Astrocyte (in vitro differentiated cells and primary cell): ENCODE measurements around the gene ATP11A.

Experiments used
- EZH2 ChIP-seq: IDR thresholded peaks from 2 replicates; pipeline ENCODE4 v1.6.1; 2012; ENCODE audit warnings: mild to moderate bottlenecking, low read length, inconsistent platforms; ENCODE audit not compliant: insufficient read depth
- TF ChIP-seq, protein P1 (sequence below): IDR thresholded peaks from 2 replicates; pipeline ENCODE4 v1.5.1; 2011; ENCODE audit warnings: low read depth, mild to moderate bottlenecking, inconsistent platforms, low read length, moderate library complexity; ENCODE audit not compliant: insufficient read depth

DNA sequence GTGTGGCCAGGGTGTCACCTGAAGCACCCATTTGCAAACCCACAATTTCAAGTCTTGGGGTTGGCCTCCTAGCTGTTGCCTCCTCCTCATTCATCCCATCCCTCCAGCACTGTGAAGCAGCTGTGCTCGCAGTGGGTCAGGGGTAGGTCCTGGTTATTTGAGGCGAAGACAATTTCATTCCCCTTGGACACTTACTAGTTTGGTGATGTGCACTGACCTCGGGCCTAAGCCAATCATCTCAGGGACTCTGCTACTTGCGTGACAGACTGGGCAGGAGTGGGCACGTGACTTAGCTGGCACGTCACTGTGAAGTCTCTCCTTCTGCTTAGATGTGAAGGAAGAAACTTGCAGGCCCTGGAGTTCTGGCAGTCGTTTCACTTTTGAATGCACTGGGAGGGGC, 3.5 kb upstream of the ATP11A start:
- TF ChIP-seq, protein P1, sequence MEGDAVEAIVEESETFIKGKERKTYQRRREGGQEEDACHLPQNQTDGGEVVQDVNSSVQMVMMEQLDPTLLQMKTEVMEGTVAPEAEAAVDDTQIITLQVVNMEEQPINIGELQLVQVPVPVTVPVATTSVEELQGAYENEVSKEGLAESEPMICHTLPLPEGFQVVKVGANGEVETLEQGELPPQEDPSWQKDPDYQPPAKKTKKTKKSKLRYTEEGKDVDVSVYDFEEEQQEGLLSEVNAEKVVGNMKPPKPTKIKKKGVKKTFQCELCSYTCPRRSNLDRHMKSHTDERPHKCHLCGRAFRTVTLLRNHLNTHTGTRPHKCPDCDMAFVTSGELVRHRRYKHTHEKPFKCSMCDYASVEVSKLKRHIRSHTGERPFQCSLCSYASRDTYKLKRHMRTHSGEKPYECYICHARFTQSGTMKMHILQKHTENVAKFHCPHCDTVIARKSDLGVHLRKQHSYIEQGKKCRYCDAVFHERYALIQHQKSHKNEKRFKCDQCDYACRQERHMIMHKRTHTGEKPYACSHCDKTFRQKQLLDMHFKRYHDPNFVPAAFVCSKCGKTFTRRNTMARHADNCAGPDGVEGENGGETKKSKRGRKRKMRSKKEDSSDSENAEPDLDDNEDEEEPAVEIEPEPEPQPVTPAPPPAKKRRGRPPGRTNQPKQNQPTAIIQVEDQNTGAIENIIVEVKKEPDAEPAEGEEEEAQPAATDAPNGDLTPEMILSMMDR = no peak
- no peak for TF ChIP-seq EZH2
